Left ventricle myocardium inferior (tissue), 1 donor: Measurements from ENCODE around the gene NPAS2. TPM values are rescaled to one million over a fixed set of nuclear protein-coding genes. Genes with fewer than 3 reads are reported as not detected.

Experiments
- DNase-seq: peaks from one replicate; pipeline ENCODE4 v3.0.0-alpha.2; 2020
- H3K27ac ChIP-seq: fragments of 200-600 bp; replicated peaks from 2 replicates; pipeline ENCODE4 v1.8.0; 2021
- H3K27me3 ChIP-seq: fragments of 200-600 bp; 2 replicates; pipeline ENCODE4 v1.8.0; 2021; ENCODE audit warnings: low read depth
- H3K36me3 ChIP-seq: fragments of 200-600 bp; 2 replicates; pipeline ENCODE4 v1.8.0; 2021
- H3K4me1 ChIP-seq: fragments of 200-600 bp; 2 replicates; pipeline ENCODE4 v1.8.0; 2021
- H3K4me3 ChIP-seq: fragments of 200-600 bp; 2 replicates; pipeline ENCODE4 v1.8.0; 2021; ENCODE audit warnings: mild to moderate bottlenecking, moderate library complexity
- H3K9me3 ChIP-seq: fragments of 200-600 bp; replicated peaks from 2 replicates; pipeline ENCODE4 v1.8.0; 2021
- intact Hi-C: fragments of 100-400 bp; cut with micrococcal nuclease; formaldehyde crosslinking; loops from one replicate; pipeline ENCODE4 v1.11.0; 2022
- total RNA-seq: library from RNA; stranded (reverse); fragmentation: NEBNext Ultra II Directional; extraction: Animal tissue kit (Norgen Biotek cat#: 25700); gene quantifications from one replicate; pipeline ENCODE4 v1.2.1, GENCODE V29; 2021
- TF ChIP-seq, protein P1 (sequence below): fragments of 200-600 bp; IDR thresholded peaks from 2 replicates; pipeline ENCODE4 v1.8.0; 2021; ENCODE audit warnings: antibody characterized with exemption, mild to moderate bottlenecking, borderline replicate concordance
- donor health status: DM: no; HTN: yes; CAD: no; lungs with severe emphysema.

NPAS2 gene
- total RNA-seq, 1 donor from 2014 or later = 51.0 TPM

DNA sequence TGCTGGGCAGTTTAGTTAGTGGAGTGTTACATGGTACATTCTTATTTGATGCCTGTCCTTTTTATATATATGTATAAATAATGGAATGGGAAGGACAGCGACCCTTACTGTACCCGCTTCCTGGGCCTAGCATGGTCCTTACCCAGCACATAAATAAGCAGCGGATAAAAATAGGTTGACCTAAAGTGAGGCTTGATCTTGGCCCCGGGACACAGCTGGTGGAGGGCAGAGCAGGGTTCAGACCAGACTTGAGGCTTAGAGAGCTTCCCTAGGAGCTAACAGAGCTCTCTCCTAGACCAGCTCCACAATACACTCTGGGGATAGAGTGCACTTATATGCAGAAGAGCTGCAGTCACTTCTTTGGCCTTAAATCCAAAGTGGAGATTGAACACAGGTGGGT is 135.3 kb downstream of the NPAS2 start:
- intact Hi-C loops = no loop called here
- Histone ChIP-seq H3K27me3 (no peaks in the 10 kb centered on the region), H3K36me3 (peaks cover 17% of the 10 kb centered on the region), H3K27ac (no peak overlapping the region), H3K4me3 (no peak overlapping the region), H3K4me1 (peaks cover 38% of the 10 kb centered on the region), H3K9me3 (no peaks in the 10 kb centered on the region)
- TF ChIP-seq, protein P1, sequence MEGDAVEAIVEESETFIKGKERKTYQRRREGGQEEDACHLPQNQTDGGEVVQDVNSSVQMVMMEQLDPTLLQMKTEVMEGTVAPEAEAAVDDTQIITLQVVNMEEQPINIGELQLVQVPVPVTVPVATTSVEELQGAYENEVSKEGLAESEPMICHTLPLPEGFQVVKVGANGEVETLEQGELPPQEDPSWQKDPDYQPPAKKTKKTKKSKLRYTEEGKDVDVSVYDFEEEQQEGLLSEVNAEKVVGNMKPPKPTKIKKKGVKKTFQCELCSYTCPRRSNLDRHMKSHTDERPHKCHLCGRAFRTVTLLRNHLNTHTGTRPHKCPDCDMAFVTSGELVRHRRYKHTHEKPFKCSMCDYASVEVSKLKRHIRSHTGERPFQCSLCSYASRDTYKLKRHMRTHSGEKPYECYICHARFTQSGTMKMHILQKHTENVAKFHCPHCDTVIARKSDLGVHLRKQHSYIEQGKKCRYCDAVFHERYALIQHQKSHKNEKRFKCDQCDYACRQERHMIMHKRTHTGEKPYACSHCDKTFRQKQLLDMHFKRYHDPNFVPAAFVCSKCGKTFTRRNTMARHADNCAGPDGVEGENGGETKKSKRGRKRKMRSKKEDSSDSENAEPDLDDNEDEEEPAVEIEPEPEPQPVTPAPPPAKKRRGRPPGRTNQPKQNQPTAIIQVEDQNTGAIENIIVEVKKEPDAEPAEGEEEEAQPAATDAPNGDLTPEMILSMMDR = no peak
- no peak for DNase-seq

DNA sequence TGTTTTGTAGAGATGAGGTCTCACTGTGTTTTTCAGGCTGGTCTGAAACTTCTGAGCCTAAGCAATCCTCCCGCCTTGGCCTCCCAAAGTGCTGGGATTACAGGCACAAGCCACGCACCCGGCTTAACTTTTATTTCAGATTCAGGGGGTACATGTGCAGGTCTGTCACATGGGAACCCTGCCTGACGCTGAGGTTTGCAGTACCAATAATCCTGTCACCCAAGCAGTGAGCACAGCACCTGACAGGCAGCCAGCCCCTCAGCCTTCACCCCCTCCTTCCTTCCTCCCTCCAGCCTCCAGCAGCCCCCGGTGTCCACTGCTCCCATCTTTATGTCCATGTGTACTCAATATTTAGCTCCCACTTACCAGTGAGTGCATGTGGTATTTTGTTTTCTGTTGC is 136.1 kb downstream of the NPAS2 start:
- Histone ChIP-seq H3K27me3 (no peaks in the 10 kb centered on the region), H3K27ac (no peak overlapping the region), H3K4me3 (no peak overlapping the region), H3K4me1 (peaks cover 44% of the 10 kb centered on the region), H3K36me3 (peaks cover 9% of the 10 kb centered on the region), H3K9me3 (no peaks in the 10 kb centered on the region)
- intact Hi-C loops = no loop called here
- TF ChIP-seq, protein P1 = no peak
- no peak for DNase-seq

DNA sequence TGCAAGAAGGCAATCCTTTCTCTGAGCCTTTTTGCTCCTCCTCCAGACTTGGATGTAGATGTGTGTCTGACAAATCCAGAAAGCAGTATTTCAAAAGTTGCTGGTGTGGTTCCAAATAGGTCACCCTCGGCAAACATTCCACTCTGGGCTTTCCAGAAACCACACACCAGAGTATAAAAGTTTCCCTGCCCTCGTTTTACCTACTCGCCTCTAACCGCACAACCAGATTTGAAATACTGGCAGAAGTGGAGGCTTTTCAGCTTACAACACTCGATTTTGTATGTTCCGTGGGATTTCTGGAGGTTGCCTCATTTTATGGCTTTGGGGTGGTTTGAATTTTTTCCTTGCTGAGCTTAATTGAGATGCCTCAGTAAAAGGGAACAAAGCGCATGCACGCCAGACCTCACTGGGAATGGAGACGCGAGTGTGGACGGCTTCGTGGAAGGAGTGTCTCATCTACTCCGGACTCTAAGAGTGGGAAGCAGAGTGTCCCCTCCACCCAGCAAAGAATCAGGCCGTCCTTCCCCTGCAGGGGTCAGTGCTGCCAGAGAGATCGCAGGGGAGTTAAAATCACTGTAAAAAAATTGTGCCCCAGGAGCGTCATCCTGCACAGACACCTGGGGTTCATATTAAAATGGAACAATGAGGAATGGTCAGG is 138.2 kb downstream of the NPAS2 start:
- no peak for DNase-seq
- H3K27me3 ChIP-seq = no peaks in the 10 kb centered on the region
- peaks cover 59% of the 10 kb centered on the region for H3K4me1 ChIP-seq
- H3K27ac ChIP-seq = peak overlapping the region; percentile 39
- H3K9me3 ChIP-seq = no peaks in the 10 kb centered on the region
- intact Hi-C loops = no loop called here
- no peak overlapping the region for H3K4me3 ChIP-seq
- H3K36me3 ChIP-seq = peaks cover 3% of the 10 kb centered on the region
- TF ChIP-seq, protein P1 = no peak

DNA sequence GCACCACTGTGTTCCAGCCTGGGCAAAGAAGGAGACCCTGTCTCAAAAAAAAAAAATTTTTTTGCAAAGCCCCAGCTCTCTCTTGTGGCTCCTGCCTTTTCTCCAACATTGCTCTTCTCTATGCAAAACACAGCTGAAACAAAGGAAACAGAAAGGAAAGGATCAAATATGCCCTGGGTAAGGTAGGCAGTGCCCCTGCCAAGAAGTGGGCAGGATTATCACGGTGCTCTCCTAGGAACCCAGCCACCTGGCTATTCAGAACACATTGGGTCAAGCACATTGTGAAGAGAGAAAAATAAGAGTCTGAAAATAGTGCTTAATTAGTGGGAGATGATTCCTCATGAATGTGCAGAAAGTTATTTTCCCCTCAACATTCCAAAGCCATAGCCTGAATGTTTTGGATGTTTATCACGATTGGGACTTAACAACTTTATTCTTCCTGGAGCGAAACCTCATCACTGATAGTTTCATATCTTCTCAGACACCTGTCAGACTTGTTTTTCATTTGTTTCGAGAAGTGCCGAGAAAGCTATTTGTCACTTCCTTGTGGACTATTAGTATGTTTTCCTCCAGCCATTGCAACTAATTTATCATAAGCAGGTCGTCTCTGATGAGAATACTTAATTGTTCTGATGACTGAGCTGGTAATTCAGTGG is 139.4 kb downstream of the NPAS2 start:
- H3K4me3 ChIP-seq = no peak overlapping the region
- intact Hi-C loops = no loop called here
- no peak overlapping the region for H3K27ac ChIP-seq
- H3K4me1 ChIP-seq = peaks cover 59% of the 10 kb centered on the region
- no peak for DNase-seq
- no peaks in the 10 kb centered on the region for H3K36me3 ChIP-seq
- TF ChIP-seq, protein P1 = no peak
- H3K27me3 ChIP-seq = no peaks in the 10 kb centered on the region
- H3K9me3 ChIP-seq = no peaks in the 10 kb centered on the region

DNA sequence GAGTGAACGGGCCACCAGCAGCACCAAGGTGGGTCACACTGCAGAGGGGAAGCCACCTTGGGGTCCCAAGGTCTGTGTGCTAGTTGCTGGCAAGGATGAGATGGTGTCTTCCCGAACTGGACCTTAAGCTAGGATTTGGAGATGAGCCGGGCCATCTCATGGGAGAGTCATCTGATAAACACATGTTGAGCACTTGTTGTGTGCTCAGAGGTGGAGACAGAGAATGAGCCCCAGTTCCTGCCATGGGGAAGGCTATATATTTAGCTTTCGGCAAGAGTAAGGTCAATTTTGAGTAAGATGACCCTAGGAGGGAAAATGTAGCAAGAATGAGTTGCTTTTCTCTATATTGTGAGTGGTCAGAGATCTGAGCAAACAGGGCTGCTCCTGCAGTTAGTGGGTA is 140.7 kb downstream of the NPAS2 start:
- no peaks in the 10 kb centered on the region for H3K27me3 ChIP-seq
- no peak for DNase-seq
- H3K36me3 ChIP-seq = peaks cover 7% of the 10 kb centered on the region
- peaks cover 50% of the 10 kb centered on the region for H3K4me1 ChIP-seq
- no peak overlapping the region for H3K4me3 ChIP-seq
- H3K9me3 ChIP-seq = no peaks in the 10 kb centered on the region
- intact Hi-C loops = no loop called here
- H3K27ac ChIP-seq = no peak overlapping the region
- TF ChIP-seq, protein P1 = no peak
